Suprapubic skin (tissue), 4 donors: Measurements from ENCODE around the gene DCAF8.

Experiments used
- EP300 ChIP-seq: sonication (generic); formaldehyde crosslinking; IDR thresholded peaks from one replicate; pipeline ENCODE4 v1.6.1; 2017; ENCODE audit warnings: antibody characterized with exemption
- POLR2AphosphoS5 ChIP-seq, 3 donors: sonication (generic); formaldehyde crosslinking; IDR thresholded peaks; one replicate each; pipeline ENCODE4 v1.6.1; 2017; ENCODE audit warnings: antibody characterized with exemption in 3 of 3
- TF ChIP-seq, protein P1 (sequence below), 2 donors: fragments of 200-600 bp in 1 of 2; fragments of 450-650 bp in 1 of 2; sonication (generic) in 1 of 2; IDR thresholded peaks; one replicate each; pipeline ENCODE4 v1.5.1; 2016 to 2019; ENCODE audit warnings: antibody characterized with exemption in 2 of 2, mild to moderate bottlenecking in 1 of 2, moderate library complexity in 1 of 2

DNA sequence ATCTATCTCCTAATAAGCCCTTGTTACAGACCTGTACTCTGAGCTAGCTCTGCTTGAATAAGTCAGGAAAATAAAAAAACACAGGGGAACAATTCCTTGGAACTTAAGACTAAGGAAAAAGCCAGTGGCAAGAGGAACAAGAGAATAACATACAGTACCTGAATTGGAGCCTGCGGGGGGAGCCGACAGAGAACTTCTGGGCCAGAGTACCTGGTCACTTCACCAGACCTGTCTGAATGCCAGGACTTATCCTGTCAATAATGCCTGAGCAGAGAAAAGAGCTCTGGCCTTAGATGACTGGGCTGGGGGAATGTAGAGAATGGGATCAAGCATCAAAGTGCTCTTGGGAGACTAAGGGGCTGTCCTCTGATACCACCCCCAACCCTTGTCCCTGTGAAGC lies 42.0 kb downstream of the DCAF8 start:
- TF ChIP-seq, protein P1, sequence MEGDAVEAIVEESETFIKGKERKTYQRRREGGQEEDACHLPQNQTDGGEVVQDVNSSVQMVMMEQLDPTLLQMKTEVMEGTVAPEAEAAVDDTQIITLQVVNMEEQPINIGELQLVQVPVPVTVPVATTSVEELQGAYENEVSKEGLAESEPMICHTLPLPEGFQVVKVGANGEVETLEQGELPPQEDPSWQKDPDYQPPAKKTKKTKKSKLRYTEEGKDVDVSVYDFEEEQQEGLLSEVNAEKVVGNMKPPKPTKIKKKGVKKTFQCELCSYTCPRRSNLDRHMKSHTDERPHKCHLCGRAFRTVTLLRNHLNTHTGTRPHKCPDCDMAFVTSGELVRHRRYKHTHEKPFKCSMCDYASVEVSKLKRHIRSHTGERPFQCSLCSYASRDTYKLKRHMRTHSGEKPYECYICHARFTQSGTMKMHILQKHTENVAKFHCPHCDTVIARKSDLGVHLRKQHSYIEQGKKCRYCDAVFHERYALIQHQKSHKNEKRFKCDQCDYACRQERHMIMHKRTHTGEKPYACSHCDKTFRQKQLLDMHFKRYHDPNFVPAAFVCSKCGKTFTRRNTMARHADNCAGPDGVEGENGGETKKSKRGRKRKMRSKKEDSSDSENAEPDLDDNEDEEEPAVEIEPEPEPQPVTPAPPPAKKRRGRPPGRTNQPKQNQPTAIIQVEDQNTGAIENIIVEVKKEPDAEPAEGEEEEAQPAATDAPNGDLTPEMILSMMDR (IDR thresholded peaks at IDR 0.05), result no peak
- TF ChIP-seq POLR2AphosphoS5 (IDR thresholded peaks at IDR 0.05) (no peak), EP300 (no peak)
